Duodenal mucosa (tissue), 2 donors: ENCODE data around the gene TSHZ1.

ENCODE experiments used
- H3K27ac ChIP-seq: one replicate; pipeline ENCODE4 v1.7.0; 2013; ENCODE audit warnings: low read depth, low read length
- H3K27me3 ChIP-seq, 2 donors: one replicate each; pipeline ENCODE4 v1.7.0; 2013; ENCODE audit warnings: low read length in 2 of 2, control low read depth in 1 of 2; ENCODE audit not compliant: insufficient read depth in 2 of 2, control insufficient read depth in 1 of 2
- H3K36me3 ChIP-seq, 2 donors: one replicate each; pipeline ENCODE4 v1.7.0; 2013; ENCODE audit warnings: low read length in 2 of 2, control low read depth in 1 of 2; ENCODE audit not compliant: insufficient read depth in 2 of 2, control insufficient read depth in 1 of 2
- H3K4me1 ChIP-seq, 2 donors: one replicate each; pipeline ENCODE4 v1.7.0; 2013; ENCODE audit warnings: low read length in 2 of 2, control low read depth in 1 of 2; ENCODE audit not compliant: insufficient read depth in 2 of 2, control insufficient read depth in 1 of 2
- H3K4me3 ChIP-seq, 2 donors: one replicate each; pipeline ENCODE4 v1.7.0; 2013; ENCODE audit warnings: low read length in 2 of 2, low read depth in 1 of 2
- H3K9ac ChIP-seq, 2 donors: one replicate each; pipeline ENCODE4 v1.7.0; 2013; ENCODE audit warnings: low read length in 2 of 2, low read depth in 1 of 2
- H3K9me3 ChIP-seq, 2 donors: one replicate each; pipeline ENCODE4 v1.7.0; 2013; ENCODE audit warnings: low read length in 2 of 2, control low read depth in 1 of 2; ENCODE audit not compliant: control insufficient read depth in 1 of 2

TSHZ1 gene

DNA sequence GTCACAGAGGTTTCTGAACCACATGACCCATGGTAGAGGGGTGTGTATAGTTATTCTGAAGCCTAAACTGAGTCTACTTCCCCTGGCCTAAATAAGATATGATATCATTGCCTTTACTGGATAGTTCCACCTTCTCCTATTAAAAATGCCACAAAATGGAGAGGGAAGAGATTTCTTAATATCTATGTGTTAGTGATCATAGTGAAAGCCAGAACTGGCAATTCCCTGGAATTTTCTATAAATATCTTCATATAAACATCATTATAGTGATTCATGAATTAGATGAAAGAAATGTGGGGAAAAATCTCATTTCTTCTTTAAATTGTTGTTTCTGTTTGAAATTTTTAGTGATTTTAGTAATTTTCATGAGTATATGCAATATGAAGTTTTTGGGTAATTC lies 45.8 kb downstream of the TSHZ1 start:
- Histone ChIP-seq H3K36me3 (no peaks in the 10 kb centered on the region), H3K27me3 (no peaks in the 10 kb centered on the region), H3K4me3 (no peak overlapping the region), H3K4me1 (peaks cover 0 to 21% of the 10 kb centered on the region in 2 donors), H3K9ac (no peak overlapping the region), H3K27ac (no peak overlapping the region), H3K9me3 (no peaks in the 10 kb centered on the region)

DNA sequence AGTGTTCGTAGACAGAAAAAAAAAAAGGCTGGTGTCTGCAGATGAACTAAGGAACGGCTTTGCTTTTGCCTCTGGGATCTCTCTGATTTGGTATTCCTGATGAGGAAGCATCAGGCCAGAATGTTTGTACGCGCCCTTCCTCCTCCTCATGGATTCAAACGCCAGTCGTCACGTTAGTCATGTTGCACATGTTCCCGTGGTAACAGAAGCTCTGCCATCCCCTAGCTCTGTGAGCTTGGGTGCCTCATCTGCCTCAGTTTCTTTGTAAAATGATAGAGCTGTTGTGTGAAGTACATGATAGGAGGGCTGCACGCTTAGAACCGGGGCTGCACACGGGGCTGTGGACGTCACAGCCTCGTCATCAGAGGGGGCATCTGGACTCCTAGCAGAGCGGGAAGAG lies 47.0 kb downstream of the TSHZ1 start:
- no peaks in the 10 kb centered on the region for H3K27me3 ChIP-seq
- H3K9ac ChIP-seq = no peak overlapping the region
- H3K9me3 ChIP-seq = no peaks in the 10 kb centered on the region
- no peak overlapping the region for H3K4me3 ChIP-seq
- H3K36me3 ChIP-seq = no peaks in the 10 kb centered on the region
- H3K4me1 ChIP-seq = peaks cover 0 to 17% of the 10 kb centered on the region in 2 donors
- no peak overlapping the region for H3K27ac ChIP-seq

DNA sequence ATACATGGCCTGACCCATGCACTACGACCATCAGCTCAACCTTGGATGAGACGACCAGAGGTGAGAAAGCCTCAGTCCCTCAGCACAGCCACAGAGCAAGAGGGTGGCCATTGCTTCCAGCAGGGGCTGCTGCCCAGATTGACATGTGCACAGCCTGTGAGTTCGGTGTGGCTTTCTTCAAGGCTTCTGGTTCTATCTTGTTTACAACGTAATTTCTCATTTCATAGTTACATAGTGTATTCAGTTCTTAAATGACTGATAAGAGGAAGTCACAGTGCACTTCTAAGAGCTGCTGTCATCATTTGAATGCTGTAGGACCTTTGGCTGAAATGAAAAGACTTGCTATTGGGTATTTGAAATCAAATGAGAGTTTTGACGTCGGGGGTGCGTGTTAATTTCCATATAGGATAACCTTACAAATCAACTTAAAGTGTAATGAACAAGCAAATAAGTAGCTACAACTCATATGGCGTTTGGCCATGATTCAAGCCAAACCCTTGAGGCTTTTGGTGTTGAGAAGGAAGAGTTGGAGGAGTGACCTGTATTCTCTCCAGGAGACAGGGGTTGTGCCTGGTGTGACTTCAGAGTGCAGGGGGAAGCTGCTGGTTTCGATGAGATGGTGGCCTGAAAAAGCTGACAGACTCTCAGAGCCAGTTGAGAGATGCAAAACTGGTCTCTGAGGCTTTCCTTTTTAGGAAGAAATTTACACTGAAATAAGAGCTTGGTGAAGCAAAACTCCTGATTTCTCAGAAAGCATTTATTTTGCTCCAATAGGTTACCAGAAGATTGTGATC lies 51.0 kb downstream of the TSHZ1 start:
- H3K36me3 ChIP-seq = no peaks in the 10 kb centered on the region
- H3K27me3 ChIP-seq = no peaks in the 10 kb centered on the region
- no peak overlapping the region for H3K27ac ChIP-seq
- H3K9me3 ChIP-seq = no peaks in the 10 kb centered on the region
- no peak overlapping the region for H3K4me3 ChIP-seq
- no peaks in the 10 kb centered on the region for H3K4me1 ChIP-seq
- H3K9ac ChIP-seq = no peak overlapping the region

DNA sequence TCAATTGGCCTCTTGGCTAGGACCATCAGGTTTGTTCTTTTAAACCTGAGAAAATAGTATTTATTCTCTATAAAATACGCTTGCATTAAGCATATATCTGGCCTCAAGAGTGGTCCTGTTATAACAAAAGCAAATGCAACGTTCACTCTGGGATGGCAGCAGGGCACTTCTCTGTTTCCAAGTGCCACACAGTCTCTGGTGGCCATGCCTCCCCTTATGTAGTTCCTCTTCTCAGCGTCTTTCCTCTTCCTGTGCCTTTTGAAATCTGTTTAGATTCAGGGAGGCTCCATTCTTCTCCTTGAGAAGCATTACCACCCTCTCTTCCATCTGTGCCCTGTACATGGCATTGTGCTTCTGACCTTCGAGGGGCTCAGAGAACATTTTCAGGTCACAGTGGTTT lies 51.9 kb downstream of the TSHZ1 start:
- H3K9me3 ChIP-seq = no peaks in the 10 kb centered on the region
- no peak overlapping the region for H3K27ac ChIP-seq
- H3K4me1 ChIP-seq = no peaks in the 10 kb centered on the region
- no peak overlapping the region for H3K4me3 ChIP-seq
- no peaks in the 10 kb centered on the region for H3K36me3 ChIP-seq
- no peaks in the 10 kb centered on the region for H3K27me3 ChIP-seq
- H3K9ac ChIP-seq = no peak overlapping the region

DNA sequence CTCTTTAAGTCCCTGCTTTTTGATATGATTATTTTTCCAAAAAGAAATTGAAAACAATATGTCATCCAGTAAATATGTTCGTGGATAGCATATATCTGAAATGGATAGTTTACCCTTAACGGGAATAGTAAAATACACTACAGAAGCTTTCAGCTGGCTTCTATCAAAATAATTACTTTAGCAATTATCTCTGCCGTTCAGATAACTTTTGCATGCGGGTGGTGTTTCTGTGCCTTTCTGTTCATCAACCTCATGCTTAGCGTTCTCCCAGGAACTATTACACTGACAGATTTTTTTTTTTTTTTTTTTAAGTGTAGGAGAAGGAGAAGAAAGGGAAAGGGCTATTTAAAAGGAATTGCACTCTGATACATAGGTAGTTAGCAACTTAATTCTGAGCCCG lies 53.6 kb downstream of the TSHZ1 start:
- Histone ChIP-seq H3K9ac (no peak overlapping the region), H3K27ac (no peak overlapping the region), H3K9me3 (no peaks in the 10 kb centered on the region), H3K27me3 (no peaks in the 10 kb centered on the region), H3K4me1 (no peaks in the 10 kb centered on the region), H3K4me3 (no peak overlapping the region), H3K36me3 (no peaks in the 10 kb centered on the region)

DNA sequence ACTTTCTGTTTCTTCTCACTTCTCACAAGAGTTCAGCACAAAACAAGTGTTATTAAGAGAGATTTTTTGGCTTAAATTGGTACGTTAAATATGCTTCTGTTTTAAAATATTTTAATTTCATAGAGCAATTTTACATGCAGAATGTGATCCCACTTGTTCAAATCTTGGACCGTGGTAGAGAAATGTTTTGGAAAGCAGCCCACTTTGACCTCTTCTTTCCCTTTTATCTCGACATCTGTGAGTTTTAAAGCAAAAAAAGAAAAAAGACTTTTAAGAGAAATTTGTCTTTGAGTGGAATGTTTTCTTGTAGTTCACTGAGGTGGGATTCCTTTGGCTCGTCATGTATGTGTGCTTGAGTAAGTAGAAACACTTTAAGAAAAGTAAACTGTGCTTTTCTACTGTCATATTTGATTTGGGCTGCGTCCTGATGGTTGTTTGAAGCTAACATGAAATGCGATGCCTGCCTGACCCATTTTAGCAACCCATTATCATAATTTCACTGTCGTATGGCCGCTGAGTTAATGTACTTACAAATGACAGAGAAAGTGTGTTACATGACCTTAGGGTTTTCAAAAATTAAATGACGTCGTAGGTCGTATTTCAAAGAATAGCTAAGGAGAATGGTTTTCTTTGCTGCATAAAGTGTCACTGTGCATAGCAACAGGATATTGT lies 54.5 kb downstream of the TSHZ1 start:
- Histone ChIP-seq H3K4me1 (no peaks in the 10 kb centered on the region), H3K27ac (no peak overlapping the region), H3K27me3 (no peaks in the 10 kb centered on the region), H3K36me3 (no peaks in the 10 kb centered on the region), H3K9ac (no peak overlapping the region), H3K4me3 (no peak overlapping the region), H3K9me3 (no peaks in the 10 kb centered on the region)

DNA sequence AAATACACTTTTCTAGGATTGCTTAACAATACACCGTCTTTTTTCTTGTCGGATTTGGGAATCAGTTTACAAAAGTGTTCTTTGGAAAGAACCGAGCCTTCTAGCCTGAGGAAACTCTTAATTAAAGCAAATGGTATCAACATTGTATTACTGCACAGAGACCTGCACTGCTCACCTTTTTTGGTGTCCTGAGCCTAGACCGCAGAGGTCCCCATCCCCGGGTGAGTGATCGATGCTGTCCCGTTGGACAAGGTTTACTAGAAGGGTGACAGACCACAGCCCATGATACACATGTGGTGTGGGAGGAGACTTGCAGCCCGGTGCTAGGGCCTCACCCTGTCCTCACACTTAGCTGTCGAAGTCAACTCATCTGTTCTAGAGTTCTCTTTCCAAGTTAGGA lies 55.3 kb downstream of the TSHZ1 start:
- Histone ChIP-seq H3K9ac (no peak overlapping the region), H3K9me3 (no peaks in the 10 kb centered on the region), H3K4me1 (no peaks in the 10 kb centered on the region), H3K36me3 (no peaks in the 10 kb centered on the region), H3K4me3 (no peak overlapping the region), H3K27ac (no peak overlapping the region), H3K27me3 (no peaks in the 10 kb centered on the region)

DNA sequence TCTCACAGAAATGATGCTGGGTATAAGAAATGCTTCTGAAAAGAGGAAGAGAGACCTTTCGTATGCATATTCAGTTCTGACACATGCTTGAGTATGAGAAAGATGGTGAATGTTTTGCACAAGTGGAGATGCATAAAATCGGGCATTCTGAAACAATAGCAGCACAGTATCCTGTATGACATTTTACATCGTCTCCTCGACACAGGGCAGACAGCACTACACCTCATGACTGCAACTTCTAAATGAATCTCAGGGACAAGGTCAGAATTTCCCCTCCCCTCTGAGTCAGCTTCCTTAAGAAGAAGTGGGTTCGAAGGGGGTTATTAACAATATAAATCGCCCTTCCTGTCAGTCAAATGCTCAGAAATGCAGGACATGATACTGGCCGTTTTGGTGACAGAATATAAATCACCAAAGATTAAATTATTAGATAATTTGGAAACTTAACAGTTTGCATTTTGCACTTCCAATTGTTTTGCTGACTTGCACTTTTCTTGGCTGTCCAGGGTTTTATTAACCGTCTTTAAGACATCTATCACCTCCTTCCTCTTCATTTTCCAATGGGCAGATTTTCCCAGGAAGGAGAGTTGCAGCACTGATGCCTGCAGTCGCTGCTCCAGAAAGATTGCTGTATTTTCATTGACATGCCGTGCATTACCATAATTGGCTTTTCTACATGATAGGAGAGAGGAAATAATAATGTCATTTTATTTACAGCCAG lies 57.2 kb downstream of the TSHZ1 start:
- no peaks in the 10 kb centered on the region for H3K4me1 ChIP-seq
- H3K27me3 ChIP-seq = no peaks in the 10 kb centered on the region
- no peaks in the 10 kb centered on the region for H3K36me3 ChIP-seq
- H3K4me3 ChIP-seq = no peak overlapping the region
- H3K9ac ChIP-seq = no peak overlapping the region
- no peaks in the 10 kb centered on the region for H3K9me3 ChIP-seq
- no peak overlapping the region for H3K27ac ChIP-seq

DNA sequence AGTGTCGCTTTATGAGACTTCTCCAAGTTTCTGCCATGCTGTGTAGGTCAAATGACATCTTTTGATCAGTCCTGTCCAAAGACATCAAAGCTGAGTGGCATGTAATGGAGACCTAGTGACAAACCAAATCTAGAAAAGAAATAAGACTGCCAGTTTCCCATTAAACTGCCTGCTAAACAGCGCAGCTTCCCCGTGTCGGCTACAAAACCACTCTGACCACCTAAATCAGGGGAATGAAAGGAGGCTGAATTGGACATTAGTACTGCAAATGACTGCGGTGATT lies 57.7 kb downstream of the TSHZ1 start:
- Histone ChIP-seq H3K27ac (no peak overlapping the region), H3K9me3 (no peaks in the 10 kb centered on the region), H3K4me3 (no peak overlapping the region), H3K36me3 (no peaks in the 10 kb centered on the region), H3K9ac (no peak overlapping the region), H3K27me3 (no peaks in the 10 kb centered on the region), H3K4me1 (no peaks in the 10 kb centered on the region)

DNA sequence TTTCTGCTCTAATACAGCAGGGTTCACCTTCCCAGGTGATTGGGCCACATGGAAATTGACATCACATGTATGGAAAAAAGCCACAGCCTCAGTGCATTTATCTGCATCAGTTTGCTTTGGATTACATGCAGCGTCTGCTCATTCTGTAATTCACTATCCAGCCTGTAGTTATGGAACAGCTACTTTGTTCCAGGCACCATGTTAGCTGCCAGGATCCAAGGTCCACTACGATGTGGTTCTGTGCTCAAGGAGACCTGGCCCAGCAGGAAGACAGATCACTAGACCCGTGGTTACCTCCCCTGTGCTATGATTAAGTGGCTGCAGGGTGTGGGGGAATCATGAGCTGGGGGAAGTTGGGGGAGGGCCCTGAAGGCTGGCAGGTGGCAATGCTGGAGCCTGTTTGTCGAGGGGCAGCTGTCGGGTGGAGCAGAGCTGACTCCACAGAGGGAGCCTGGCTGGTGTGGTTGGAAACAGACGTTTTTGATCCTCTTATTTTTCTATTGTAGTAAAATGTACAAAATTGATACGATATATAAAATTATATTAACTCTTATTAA lies 58.6 kb downstream of the TSHZ1 start:
- H3K27ac ChIP-seq = no peak overlapping the region
- no peaks in the 10 kb centered on the region for H3K27me3 ChIP-seq
- H3K36me3 ChIP-seq = no peaks in the 10 kb centered on the region
- H3K4me1 ChIP-seq = no peaks in the 10 kb centered on the region
- no peaks in the 10 kb centered on the region for H3K9me3 ChIP-seq
- no peak overlapping the region for H3K9ac ChIP-seq
- H3K4me3 ChIP-seq = no peak overlapping the region
